ENCODE data around the gene CAND2.

Gene CAND2

GRCh38 chr3:12796171-12797123 lies at the start of gene CAND2:
TSS of gene CAND2 (plus strand) at chr3:12796680. CDS start at chr3:12796721, 41 bp downstream.
- no peak for DNase-seq

DNA sequence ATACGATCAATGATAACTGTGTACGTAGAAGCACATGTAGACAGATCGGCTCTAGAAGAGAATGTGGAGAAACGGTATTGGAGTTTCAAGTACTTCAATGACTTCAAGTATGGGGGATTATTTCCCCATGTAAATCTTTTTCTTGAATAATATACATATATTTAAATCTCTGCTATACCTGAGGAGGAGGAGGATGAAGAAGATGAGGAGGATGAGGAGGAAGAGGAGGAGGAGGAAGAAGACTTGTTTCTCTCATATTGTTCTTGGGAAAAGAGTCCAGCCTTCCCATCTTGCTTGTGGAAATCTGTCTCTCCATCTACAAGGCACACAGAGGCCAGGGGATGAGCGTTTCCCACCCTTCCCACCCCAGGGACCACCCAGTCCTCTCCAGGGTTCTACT lies 48.0 kb upstream of the CAND2 start:
- no peak for DNase-seq

DNA sequence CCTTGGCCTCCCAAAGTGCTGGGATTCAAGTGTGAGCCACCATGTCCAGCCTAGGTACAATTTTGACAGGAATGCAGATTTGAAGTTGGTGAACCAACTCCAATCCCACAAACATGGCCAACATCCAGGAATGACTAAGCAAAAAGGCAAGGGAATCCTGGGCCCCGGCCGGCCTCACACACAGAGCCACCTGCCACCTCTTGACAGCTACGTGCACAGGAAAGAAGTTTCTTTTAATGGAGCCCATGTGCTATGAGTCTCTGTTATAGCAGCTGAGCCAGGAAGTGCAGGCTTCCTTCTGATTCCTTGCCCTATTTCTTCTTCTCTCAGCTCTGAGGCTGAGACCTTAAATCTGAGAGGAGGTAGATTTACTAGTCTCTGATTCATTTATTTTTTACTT lies 46.3 kb upstream of the CAND2 start:
- no peak for DNase-seq

GRCh38 chr3:12750658-12751071 lies 45.8 kb upstream of the CAND2 start:
- DNase-seq: no peak

DNA sequence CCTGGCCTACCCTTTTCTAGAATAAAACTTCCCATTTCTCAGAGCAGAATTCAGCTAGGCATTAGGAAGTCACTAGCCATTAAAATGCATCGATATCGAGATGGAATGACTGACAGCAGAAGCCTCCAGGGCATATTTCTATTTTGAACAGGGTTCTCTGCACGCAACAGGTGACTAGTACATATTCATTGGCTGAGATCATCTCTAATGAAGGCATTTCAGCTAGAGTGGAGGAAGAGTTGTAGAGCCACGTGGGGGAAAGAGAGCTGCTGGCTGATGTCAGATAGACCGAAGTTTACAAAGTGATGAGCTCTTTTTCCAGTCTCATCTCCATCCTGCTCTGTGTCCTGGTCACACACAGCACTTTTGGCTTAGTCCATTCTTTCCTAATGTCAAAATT lies 44.9 kb upstream of the CAND2 start:
- DNase-seq: no peak

DNA sequence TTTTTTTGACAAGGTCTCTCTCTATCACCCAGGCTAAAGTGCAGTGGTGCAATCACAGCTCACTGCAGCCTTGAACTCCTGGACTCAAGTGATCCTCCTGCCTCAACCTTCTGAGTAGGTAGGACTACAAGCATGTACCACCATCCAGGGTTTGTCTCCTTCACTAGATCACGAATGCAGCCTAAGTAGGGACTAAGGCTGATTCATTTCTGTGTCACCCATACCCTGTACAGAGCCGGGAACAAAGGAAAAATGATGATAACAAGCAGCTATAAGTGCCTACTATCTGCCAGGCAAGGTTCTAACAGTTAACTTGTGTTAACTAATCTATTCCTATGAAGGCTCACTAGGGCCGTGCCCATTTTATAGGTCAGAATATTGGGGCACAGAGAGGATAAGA lies 44.4 kb upstream of the CAND2 start:
- DNase-seq: no peak

DNA sequence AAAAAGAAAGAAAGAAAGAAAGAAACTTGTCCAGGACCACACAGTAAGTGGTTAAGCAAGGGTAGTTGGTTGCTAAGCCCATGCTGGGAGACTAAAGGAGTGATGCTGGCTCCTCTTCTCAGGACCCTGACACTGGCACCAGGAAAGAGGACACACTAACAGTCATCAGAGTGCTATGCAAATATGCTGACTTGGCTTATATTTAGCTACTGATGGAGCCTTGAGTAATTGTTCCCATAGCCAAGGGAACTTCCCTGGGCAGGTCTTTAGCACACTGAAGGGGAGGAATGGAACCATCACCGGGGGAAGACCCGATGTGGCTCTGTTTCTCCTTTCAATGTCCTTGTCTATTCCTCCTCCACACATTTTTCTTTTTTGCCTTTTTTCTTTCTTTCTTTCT lies 43.7 kb upstream of the CAND2 start:
- no peak for DNase-seq

DNA sequence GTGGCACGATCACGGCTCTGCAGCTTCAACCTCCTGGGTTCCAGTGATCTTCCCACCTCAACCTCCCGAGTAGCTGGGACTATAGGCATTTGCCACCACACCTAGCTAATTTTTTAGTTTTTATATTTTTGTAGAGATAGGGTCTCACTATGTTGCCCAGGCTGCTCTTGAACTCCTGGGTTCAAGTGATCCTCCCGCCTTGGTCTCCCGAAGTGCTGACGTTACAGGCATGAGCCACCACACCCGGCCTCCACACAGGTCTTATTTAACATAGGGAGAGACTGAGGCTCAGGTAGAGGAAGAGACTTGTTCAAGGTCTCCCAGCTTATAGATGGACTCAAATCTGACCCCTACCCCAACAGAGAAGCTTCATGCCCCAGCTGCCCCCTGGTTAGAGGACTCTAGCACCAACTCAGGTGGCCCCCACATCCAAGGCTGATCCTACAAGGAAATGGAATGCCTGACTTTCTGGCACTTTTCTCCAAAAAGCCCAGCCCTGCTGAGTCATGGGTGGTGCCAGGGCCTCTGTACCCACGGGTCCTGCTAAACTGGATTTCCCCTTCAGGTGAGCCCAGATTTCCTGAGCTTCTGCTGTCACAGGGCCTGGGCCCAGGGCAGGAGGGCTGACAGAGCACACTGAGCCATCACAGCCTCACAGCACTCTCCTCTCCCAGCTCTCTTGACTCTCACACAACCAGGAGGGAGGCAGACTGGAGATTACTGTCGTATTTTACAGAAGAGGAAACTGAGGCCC lies 43.0 kb upstream of the CAND2 start:
- no peak for DNase-seq

DNA sequence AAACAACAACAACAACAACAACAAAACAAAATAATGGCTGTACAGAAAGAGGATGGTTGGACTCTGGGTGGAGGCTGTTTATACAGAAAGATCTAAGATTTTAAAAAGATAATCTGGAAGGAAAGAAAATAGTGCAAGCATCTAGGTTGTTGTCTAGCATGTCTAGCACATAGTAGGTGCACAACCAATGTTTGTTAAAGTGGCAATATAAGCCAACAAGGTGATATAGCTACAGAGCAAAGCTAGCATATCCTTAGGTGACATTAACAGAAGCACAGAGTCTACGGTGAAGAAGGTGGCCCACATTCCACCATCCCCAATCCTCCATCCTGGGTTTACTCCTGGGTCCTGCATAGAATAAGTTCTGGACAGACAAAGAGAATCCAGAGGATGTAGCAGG lies 42.2 kb upstream of the CAND2 start:
- no peak for DNase-seq

- DNase-seq: no peak
These were observed 40.7 kb upstream of the CAND2 start for GRCh38 chr3:12755754-12756153.

DNA sequence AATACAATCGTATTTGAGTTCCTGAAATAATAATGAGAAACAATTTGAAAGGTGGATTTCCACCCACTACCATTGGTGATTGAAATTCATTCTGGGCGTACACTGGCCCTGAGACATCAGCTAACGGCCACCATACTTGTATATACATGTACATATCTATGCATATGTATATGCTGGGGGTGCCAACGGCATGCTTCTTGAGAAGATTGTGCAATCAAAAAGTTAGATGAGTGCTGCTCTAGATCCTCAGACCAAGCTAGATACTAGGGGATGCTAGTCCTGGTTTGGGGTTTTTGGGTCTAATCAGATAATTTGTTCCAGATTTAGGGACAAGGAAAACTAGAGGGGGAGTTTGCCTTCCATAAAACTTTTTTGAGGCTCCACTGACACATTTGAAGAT lies 40.3 kb upstream of the CAND2 start:
- no peak for DNase-seq

DNA sequence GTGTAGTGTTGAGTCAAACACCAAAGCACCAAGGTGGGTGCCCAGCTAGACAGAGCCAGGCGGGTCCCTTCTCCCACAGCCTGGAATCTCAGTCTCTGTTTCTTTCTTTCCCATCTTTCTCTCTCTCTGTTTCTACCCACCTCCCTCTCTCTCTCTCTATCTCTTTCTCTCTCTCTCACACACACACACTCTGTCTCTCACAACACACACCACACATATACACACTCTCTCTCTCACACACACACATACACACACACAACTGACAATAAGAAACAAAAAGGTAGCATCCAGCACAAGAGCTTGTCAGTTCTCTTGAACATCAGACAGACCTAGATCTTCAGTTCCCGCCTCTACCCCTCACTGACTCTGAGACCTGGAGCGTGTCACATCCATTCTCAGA lies 39.8 kb upstream of the CAND2 start:
- no peak for DNase-seq

DNA sequence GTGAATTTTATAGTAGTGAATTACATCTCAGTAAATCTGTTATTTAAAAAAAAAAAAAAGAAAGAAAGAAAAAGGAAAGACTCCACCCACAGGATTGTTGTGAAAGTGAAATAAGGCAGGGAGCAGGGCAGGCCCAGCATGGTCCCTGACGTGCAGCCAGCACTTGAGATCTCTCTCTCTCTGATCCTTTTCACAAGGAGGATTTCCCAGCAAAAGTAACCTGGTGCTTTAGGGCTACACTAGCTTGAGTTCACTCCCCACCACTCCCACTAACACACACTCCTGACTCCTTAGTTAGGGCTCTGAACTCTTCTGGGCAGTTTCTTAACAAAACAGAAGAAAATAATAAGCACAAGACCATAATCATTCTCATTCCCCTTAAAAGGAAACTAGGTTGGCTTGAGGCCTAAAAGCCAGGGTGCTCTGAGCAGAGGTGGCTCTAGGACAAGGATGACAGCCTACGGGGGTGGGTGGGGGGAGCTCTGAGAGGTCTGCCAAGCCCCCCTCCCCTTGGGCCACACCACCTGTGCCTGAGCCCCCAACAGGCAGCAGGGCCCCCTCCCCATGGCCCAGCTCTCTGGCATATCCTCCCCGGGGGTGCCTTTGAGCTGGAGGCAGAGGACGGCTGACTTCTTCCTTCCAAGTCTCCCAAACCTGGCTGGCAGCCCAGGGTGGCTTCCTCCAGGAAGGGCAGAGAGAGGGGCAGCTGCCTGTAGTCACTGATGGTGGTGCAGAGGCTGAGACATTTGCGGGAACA lies 38.3 kb upstream of the CAND2 start:
- DNase-seq: no peak

GRCh38 chr3:12759097-12759679 lies 37.3 kb upstream of the CAND2 start, which contains the start of gene TMEM40:
TSS of gene TMEM40 (minus strand) at chr3:12759259. CDS start at chr3:12749832, 9,427 bp downstream.
- DNase-seq: no peak

GRCh38 chr3:12759693-12760565 lies 36.6 kb upstream of the CAND2 start:
- no peak for DNase-seq

GRCh38 chr3:12764171-12764776 lies 32.2 kb upstream of the CAND2 start:
- no peak for DNase-seq

- no peak for DNase-seq
These were observed 29.9 kb upstream of the CAND2 start for GRCh38 chr3:12766541-12766940.

GRCh38 chr3:12768579-12769527 lies 27.6 kb upstream of the CAND2 start:
- no peak for DNase-seq

- DNase-seq: no peak
These were observed 26.7 kb upstream of the CAND2 start for GRCh38 chr3:12769761-12770160.

- DNase-seq: no peak
These were observed 25.2 kb upstream of the CAND2 start for GRCh38 chr3:12771236-12771635.

Measured in NCI-H748 treated with DMSO at 0.1 percent for 48 hours (cell line).